Endodermal cell (in vitro differentiated cells): ENCODE results near the gene CLEC2A. TPM values are rescaled to one million over a fixed set of nuclear protein-coding genes. Genes with fewer than 3 reads are reported as not detected.
"Not testable (repeated sequence)": the region's sequence is repeated elsewhere in the genome, so short reads cannot be mapped to it uniquely, and the experiment has no call there.

Experiments
- DNase-seq: peaks from one replicate; pipeline ENCODE4 v3.0.0-alpha.2; 2017
- H3K27ac ChIP-seq: 2 replicates; pipeline ENCODE4 v1.5.1; 2013; ENCODE audit warnings: mild to moderate bottlenecking, low read depth, low read length, moderate library complexity
- H3K27me3 ChIP-seq: 2 replicates; pipeline ENCODE4 v1.6.1; 2013; ENCODE audit warnings: mild to moderate bottlenecking, low read length, moderate library complexity; ENCODE audit not compliant: insufficient read depth, control insufficient read depth, poor library complexity, severe bottlenecking
- H3K36me3 ChIP-seq: 2 replicates; pipeline ENCODE4 v1.7.0; 2013; ENCODE audit warnings: mild to moderate bottlenecking, low read length, moderate library complexity; ENCODE audit not compliant: control insufficient read depth, insufficient read depth
- H3K4me1 ChIP-seq: one replicate; pipeline ENCODE4 v1.7.0; 2013; ENCODE audit warnings: low read length; ENCODE audit not compliant: control insufficient read depth, insufficient read depth
- H3K4me3 ChIP-seq: 2 replicates; pipeline ENCODE4 v1.5.1; 2013; ENCODE audit warnings: mild to moderate bottlenecking, low read length, moderate library complexity
- H3K9ac ChIP-seq: 2 replicates; pipeline ENCODE4 v1.6.1; 2013; ENCODE audit warnings: mild to moderate bottlenecking, low read length, moderate library complexity; ENCODE audit not compliant: poor library complexity, severe bottlenecking; ENCODE audit errors: extremely low read depth
- H3K9me3 ChIP-seq: 2 replicates; pipeline ENCODE4 v1.6.1; 2013; ENCODE audit warnings: mild to moderate bottlenecking, low read length, moderate library complexity; ENCODE audit not compliant: control insufficient read depth
- H3K27ac Mint-ChIP-seq: 2 replicates; pipeline ENCODE4 v1.8.0; 2020; ENCODE audit warnings: mixed read lengths
- H3K27me3 Mint-ChIP-seq: 2 replicates; pipeline ENCODE4 v1.8.0; 2021; ENCODE audit warnings: mild to moderate bottlenecking, mixed read lengths; ENCODE audit not compliant: insufficient read depth
- H3K36me3 Mint-ChIP-seq: 2 replicates; pipeline ENCODE4 v1.8.0; 2020; ENCODE audit warnings: low read depth, mixed read lengths
- H3K4me1 Mint-ChIP-seq: 2 replicates; pipeline ENCODE4 v1.8.0; 2020; ENCODE audit warnings: mixed read lengths
- H3K4me3 Mint-ChIP-seq: 2 replicates; pipeline ENCODE4 v1.8.0; 2020; ENCODE audit warnings: mild to moderate bottlenecking, moderate library complexity, mixed read lengths
- H3K9me3 Mint-ChIP-seq: 2 replicates; pipeline ENCODE4 v1.8.0; 2020; ENCODE audit warnings: mild to moderate bottlenecking, mixed read lengths
- CTCF ChIP-seq: fragments of 200-600 bp; sonication (generic); conservative IDR thresholded peaks from 2 replicates; pipeline ENCODE4 v1.5.0; 2021; ENCODE audit warnings: antibody characterized with exemption, mild to moderate bottlenecking
- WGBS, 2 experiments: methylation state at CpG; one replicate each; pipeline versions ENCODE4 v1.1.5 to v1.1.7; 2013; ENCODE audit warnings: missing lambda C conversion rate in 2 of 2, mixed read lengths in 1 of 2; ENCODE audit not compliant: insufficient coverage in 1 of 2, insufficient read length in 1 of 2; 5-methylcytosine and 5-hydroxymethylcytosine counted together
- total RNA-seq, 2 donors: library from RNA; stranded (reverse); fragmentation: NEBNext Ultra II Directional in 1 of 2; extraction: Animal tissue kit (Norgen Biotek cat#: 25700) in 1 of 2; gene quantifications; 2 replicates in 1 of 2; 3 replicates in 1 of 2; pipeline ENCODE4 v1.2.1, GENCODE V29; 2021

CLEC2A gene
- total RNA-seq, 2 donors from 2014 or later: 3.8 TPM; not detected in 1

GRCh38 chr12:9960590-9960989 lies 28.4 kb upstream of the CLEC2A start:
- Histone ChIP-seq H3K9me3 (no peaks in the 10 kb centered on the region), H3K4me3 (no peak overlapping the region), H3K9ac (no peak overlapping the region), H3K27me3 (no peaks in the 10 kb centered on the region), H3K36me3 (no peaks in the 10 kb centered on the region), H3K27ac (no peak overlapping the region), H3K4me1 (peaks cover 14% of the 10 kb centered on the region)
- Mint-ChIP-seq H3K27ac (no peak overlapping the region), H3K4me3 (no peak overlapping the region), H3K9me3 (no peaks in the 10 kb centered on the region), H3K4me1 (peaks cover 38% of the 10 kb centered on the region), H3K36me3 (no peaks in the 10 kb centered on the region), H3K27me3 (no peaks in the 10 kb centered on the region)
- 90 to 100% methylated on average over 3 to 5 of the region's 5 CpGs for WGBS, 2 experiments
- DNase-seq: no peak
- no peak for TF ChIP-seq CTCF

- Histone ChIP-seq H3K27ac (no peak overlapping the region), H3K27me3 (no peaks in the 10 kb centered on the region), H3K9me3 (no peaks in the 10 kb centered on the region), H3K36me3 (no peaks in the 10 kb centered on the region), H3K9ac (no peak overlapping the region), H3K4me1 (peaks cover 14% of the 10 kb centered on the region), H3K4me3 (no peak overlapping the region)
- H3K4me1 Mint-ChIP-seq: peaks cover 37% of the 10 kb centered on the region
- H3K27ac Mint-ChIP-seq: no peak overlapping the region
- TF ChIP-seq CTCF: no peak
- no peaks in the 10 kb centered on the region for H3K27me3 Mint-ChIP-seq
- DNase-seq: no peak
- peaks cover 6% of the 10 kb centered on the region for H3K9me3 Mint-ChIP-seq
- H3K36me3 Mint-ChIP-seq: no peaks in the 10 kb centered on the region
- no peak overlapping the region for H3K4me3 Mint-ChIP-seq
These were observed 25.7 kb upstream of the CLEC2A start for GRCh38 chr12:9957834-9958233.

GRCh38 chr12:9952954-9953729 lies 21.0 kb upstream of the CLEC2A start:
- not testable (repeated sequence) for H3K27ac ChIP-seq, H3K4me3 Mint-ChIP-seq, H3K4me1 ChIP-seq, H3K36me3 Mint-ChIP-seq, H3K27me3 ChIP-seq, H3K27ac Mint-ChIP-seq, H3K9me3 ChIP-seq, H3K9ac ChIP-seq, H3K4me3 ChIP-seq, H3K27me3 Mint-ChIP-seq, DNase-seq, H3K36me3 ChIP-seq, H3K4me1 Mint-ChIP-seq
- WGBS, 2 experiments: no CpG with 5 or more reads among the region's 55 CpGs
- H3K9me3 Mint-ChIP-seq: peaks cover 12% of the 10 kb centered on the region
